IMR-90 (cell line): ENCODE results near the gene CHD2. TPM values are rescaled to one million over a fixed set of nuclear protein-coding genes. Genes with fewer than 3 reads are reported as not detected.

ENCODE experiments used
- ATAC-seq: fragments of 200-7000 bp; cut with Tn5 transposase; 2 replicates; pipeline ENCODE4 v1.9.1; 2020; ENCODE audit warnings: low read depth, mild to moderate bottlenecking, moderate library complexity
- BruUV-seq: library from RNA; stranded (reverse); fragments of 400-500 nt; replicated peaks from 2 replicates; lab custom pipeline; 2021; lab: Mats Ljungman, UMichigan
- CTCF ChIA-PET: fragments of 300-600 bp; formaldehyde crosslinking; extraction: SDS; loops from one replicate; lab custom pipeline; 2021; ENCODE audit warnings: antibody characterized with exemption; lab: Yijun Ruan, JAX
- POLR2A ChIA-PET: fragments of 300-600 bp; sonication (Branson Sonifier 250); formaldehyde crosslinking; loops from one replicate; lab custom pipeline; 2022; ENCODE audit warnings: antibody characterized with exemption; ENCODE audit not compliant: unreplicated experiment; lab: Charles Lee
- DNase-seq: peaks from one replicate; pipeline ENCODE4 v3.0.0; 2013
- H2AFZ ChIP-seq: replicated peaks from 2 replicates; pipeline ENCODE3; 2013; ENCODE audit warnings: low read length, mild to moderate bottlenecking; ENCODE audit not compliant: poor library complexity
- H2AK5ac ChIP-seq: 2 replicates; pipeline ENCODE4 v1.6.1; 2013; ENCODE audit warnings: low read depth, low read length, inconsistent platforms
- H2AK9ac ChIP-seq: replicated peaks from 2 replicates; pipeline ENCODE3; 2013; ENCODE audit warnings: mild to moderate bottlenecking, low read depth, low read length, moderate library complexity; ENCODE audit not compliant: poor library complexity
- H2BK120ac ChIP-seq: 2 replicates; pipeline ENCODE4 v1.6.1; 2013; ENCODE audit warnings: low read depth, low read length, inconsistent platforms
- H2BK15ac ChIP-seq: 3 replicates; pipeline ENCODE4 v1.6.1; 2013; ENCODE audit warnings: low read depth, low read length, inconsistent platforms
- H2BK20ac ChIP-seq: 2 replicates; pipeline ENCODE4 v1.6.1; 2013; ENCODE audit warnings: low read depth, mild to moderate bottlenecking, inconsistent platforms, low read length, moderate library complexity
- H2BK5ac ChIP-seq: 2 replicates; pipeline ENCODE4 v1.6.1; 2013; ENCODE audit warnings: mild to moderate bottlenecking, low read depth, low read length, inconsistent platforms; ENCODE audit not compliant: poor library complexity, severe bottlenecking
- H3K14ac ChIP-seq: replicated peaks from 2 replicates; pipeline ENCODE4 v1.6.1; 2013; ENCODE audit warnings: low read depth, low read length, inconsistent platforms
- H3K18ac ChIP-seq: 2 replicates; pipeline ENCODE4 v1.6.1; 2013; ENCODE audit warnings: low read depth, low read length, control low read depth
- H3K23ac ChIP-seq: 2 replicates; pipeline ENCODE4 v1.6.1; 2013; ENCODE audit warnings: low read depth, low read length, inconsistent platforms
- H3K27ac ChIP-seq: 2 replicates; pipeline ENCODE4 v1.5.1; 2013; ENCODE audit warnings: mild to moderate bottlenecking, control low read depth, low read length; ENCODE audit not compliant: insufficient read depth
- H3K27me3 ChIP-seq: 2 replicates; pipeline ENCODE4 v1.6.1; 2013; ENCODE audit warnings: low read length; ENCODE audit not compliant: control insufficient read depth, insufficient read depth
- H3K36me3 ChIP-seq: 2 replicates; pipeline ENCODE4 v1.6.1; 2013; ENCODE audit warnings: low read length, mixed read lengths; ENCODE audit not compliant: control insufficient read depth, insufficient read depth
- H3K4ac ChIP-seq: 2 replicates; pipeline ENCODE4 v1.6.1; 2013; ENCODE audit warnings: low read depth, low read length, inconsistent platforms
- H3K4me1 ChIP-seq: 2 replicates; pipeline ENCODE4 v1.6.1; 2013; ENCODE audit warnings: low read length, mixed read lengths; ENCODE audit not compliant: control insufficient read depth, insufficient read depth
- H3K4me2 ChIP-seq: 2 replicates; pipeline ENCODE4 v1.6.1; 2013; ENCODE audit warnings: low read depth, mild to moderate bottlenecking, control low read depth, low read length, moderate library complexity
- H3K4me3 ChIP-seq: 2 replicates; pipeline ENCODE4 v1.5.1; 2013; ENCODE audit warnings: low read depth, mild to moderate bottlenecking, control low read depth, low read length, moderate library complexity; ENCODE audit not compliant: insufficient read depth
- H3K56ac ChIP-seq: 2 replicates; pipeline ENCODE4 v1.6.1; 2013; ENCODE audit warnings: low read length, inconsistent platforms; ENCODE audit not compliant: insufficient read depth; ENCODE audit errors: extremely low read depth
- H3K79me1 ChIP-seq, 2 experiments: 2 replicates each; pipeline ENCODE4 v1.6.1; 2013; ENCODE audit warnings: low read length in 2 of 2, inconsistent platforms in 1 of 2, low read depth in 1 of 2
- H3K9ac ChIP-seq: 2 replicates; pipeline ENCODE4 v1.6.1; 2013; ENCODE audit warnings: low read depth, low read length, control low read depth
- H3K9me1 ChIP-seq: 2 replicates; pipeline ENCODE4 v1.6.1; 2013; ENCODE audit warnings: low read length, inconsistent platforms; ENCODE audit not compliant: insufficient read depth
- H3K9me3 ChIP-seq: 2 replicates; pipeline ENCODE4 v1.6.1; 2013; ENCODE audit warnings: low read length; ENCODE audit not compliant: control insufficient read depth, insufficient read depth
- H4K20me1 ChIP-seq: 2 replicates; pipeline ENCODE4 v1.6.1; 2013; ENCODE audit warnings: low read length, inconsistent platforms; ENCODE audit not compliant: insufficient read depth
- H4K5ac ChIP-seq: 2 replicates; pipeline ENCODE4 v1.6.1; 2013; ENCODE audit warnings: mild to moderate bottlenecking, low read depth, low read length, control low read depth
- H4K8ac ChIP-seq, 2 experiments: 2 replicates each; pipeline ENCODE4 v1.6.1; 2013; ENCODE audit warnings: low read depth in 2 of 2, low read length in 2 of 2, control low read depth in 1 of 2, inconsistent platforms in 1 of 2
- H4K91ac ChIP-seq: 2 replicates; pipeline ENCODE4 v1.6.1; 2013; ENCODE audit warnings: low read depth, low read length, inconsistent platforms; ENCODE audit not compliant: insufficient read depth
- BHLHE40 ChIP-seq: fragments of 150-350 bp; IDR thresholded peaks from 2 replicates; pipeline ENCODE4 v1.6.1; 2016; ENCODE audit warnings: mild to moderate bottlenecking, low read depth, low read length
- CEBPB ChIP-seq: IDR thresholded peaks from 2 replicates; pipeline ENCODE4 v1.6.1; 2012; ENCODE audit warnings: low read depth, low read length, improper control_type of control experiment
- CHD1 ChIP-seq: IDR thresholded peaks from 2 replicates; pipeline ENCODE4 v1.6.1; 2012; ENCODE audit warnings: low read depth, low read length, improper control_type of control experiment
- FOS ChIP-seq: fragments of 150-350 bp; IDR thresholded peaks from 2 replicates; pipeline ENCODE4 v1.6.1; 2016; ENCODE audit warnings: low read depth, low read length
- MAFK ChIP-seq: IDR thresholded peaks from 2 replicates; pipeline ENCODE4 v1.6.1; 2012; ENCODE audit warnings: low read depth, low read length, improper control_type of control experiment
- MAZ ChIP-seq: IDR thresholded peaks from 2 replicates; pipeline ENCODE4 v1.6.1; 2012; ENCODE audit warnings: low read depth, mild to moderate bottlenecking, low read length, improper control_type of control experiment, moderate library complexity, borderline replicate concordance
- MXI1 ChIP-seq: IDR thresholded peaks from 2 replicates; pipeline ENCODE4 v1.6.1; 2012; ENCODE audit warnings: low read depth, mild to moderate bottlenecking, low read length, moderate library complexity, borderline replicate concordance
- NFE2L2 ChIP-seq: fragments of 150-350 bp; IDR thresholded peaks from 2 replicates; pipeline ENCODE4 v1.6.1; 2016; ENCODE audit warnings: low read depth, mild to moderate bottlenecking, low read length
- POLR2A ChIP-seq: IDR thresholded peaks from 2 replicates; pipeline ENCODE4 v1.6.1; 2012; ENCODE audit warnings: mild to moderate bottlenecking, low read depth, low read length
- RAD21 ChIP-seq: IDR thresholded peaks from 2 replicates; pipeline ENCODE4 v1.6.1; 2012; ENCODE audit warnings: low read length, improper control_type of control experiment
- RCOR1 ChIP-seq: IDR thresholded peaks from 2 replicates; pipeline ENCODE4 v1.6.1; 2012; ENCODE audit warnings: mild to moderate bottlenecking, low read length, improper control_type of control experiment; ENCODE audit not compliant: insufficient replicate concordance
- RFX5 ChIP-seq: IDR thresholded peaks from 2 replicates; pipeline ENCODE4 v1.8.0; 2012; ENCODE audit warnings: low read depth, mild to moderate bottlenecking, low read length, moderate library complexity
- SMC3 ChIP-seq: fragments of 150-350 bp; IDR thresholded peaks from 2 replicates; pipeline ENCODE4 v1.6.1; 2016; ENCODE audit warnings: low read depth, mild to moderate bottlenecking, antibody characterized with exemption, low read length, moderate library complexity
- WGBS, 2 experiments: methylation state at CpG; one replicate each; pipeline versions ENCODE4 v1.1.5 to v1.1.7; 2013; ENCODE audit warnings: missing lambda C conversion rate in 2 of 2; ENCODE audit not compliant: insufficient read length in 1 of 2; ENCODE audit errors: extremely low coverage in 2 of 2; 5-methylcytosine and 5-hydroxymethylcytosine counted together
- dilution Hi-C: fragments of 300-500 bp; cut with HindIII; formaldehyde crosslinking; loops from one replicate; pipeline ENCODE4 v1.14.3; 2018; ENCODE audit warnings: low sequenced_read_pairs; ENCODE audit not compliant: unreplicated experiment
- in situ Hi-C: fragments of 300-500 bp; cut with MboI; formaldehyde crosslinking; loops from 3 replicates; pipeline ENCODE4 v1.14.3; 2019; ENCODE audit warnings: low sequenced_read_pairs, inconsistent platforms, mixed read lengths
- intact Hi-C: fragments of 100-400 bp; cut with micrococcal nuclease; formaldehyde crosslinking; loops from 2 replicates; pipeline ENCODE4 v1.10.0; 2022
- polyA plus RNA-seq, 3 experiments: library from polyadenylated mRNA; depleted of rRNA; stranded (reverse); fragments of >200 nt; gene quantifications; 2 replicates each; pipeline ENCODE4 v1.2.3, GENCODE V29; 2012; ENCODE audit warnings: low replicate concordance in 1 of 3
- total RNA-seq: library from RNA; depleted of rRNA; stranded (reverse); fragments of >200 nt; gene quantifications from 2 replicates; pipeline ENCODE4 v1.2.3, GENCODE V29; 2012
- TF ChIP-seq, protein P1 (sequence below): conservative IDR thresholded peaks from 2 replicates; pipeline ENCODE4 v1.5.1; 2012; ENCODE audit warnings: mild to moderate bottlenecking, low read depth, low read length, improper control_type of control experiment
- TF ChIP-seq, protein P2 (sequence below): fragments of 150-350 bp; IDR thresholded peaks from 2 replicates; pipeline ENCODE4 v1.6.1; 2016; ENCODE audit warnings: low read depth, mild to moderate bottlenecking, low read length, moderate library complexity, borderline replicate concordance
- TF ChIP-seq, protein P3 (sequence below): fragments of 150-350 bp; IDR thresholded peaks from 2 replicates; pipeline ENCODE4 v1.6.1; 2017; ENCODE audit warnings: mild to moderate bottlenecking, antibody characterized with exemption, low read length, low read depth

The CHD2 gene
- total and polyA plus RNA-seq, 2 of the 4 experiments (the other 2 are of a cell fraction), result 44.9 to 64.7 TPM

DNA sequence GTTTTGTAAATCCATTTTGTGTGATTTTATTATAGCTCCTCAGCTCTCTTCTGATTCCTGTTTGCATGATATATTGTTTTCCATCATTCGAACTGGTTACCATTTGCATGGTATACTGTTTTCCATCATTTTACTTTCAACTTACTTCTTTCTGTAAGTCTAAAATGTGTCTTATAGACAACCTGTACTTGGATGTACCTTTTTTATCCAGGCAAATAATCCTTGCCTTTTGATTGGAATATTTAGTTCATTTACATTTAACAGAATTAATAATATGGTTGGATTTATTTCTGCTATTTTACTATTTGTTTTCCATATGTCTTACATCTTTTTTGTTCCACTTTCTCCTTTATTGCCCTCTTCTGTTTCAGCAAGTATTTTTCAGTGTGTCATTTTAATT is 62.8 kb downstream of the CHD2 start:
- intact Hi-C loops, result no loop called here
- Histone ChIP-seq H3K9me1 (0 out of 2 replicates have a peak, but pooled peaks cover 3% of the 10 kb centered on the region), H3K23ac (no peak overlapping the region), H4K8ac (no peak overlapping the region), H4K91ac (no peak overlapping the region), H4K5ac (no peak overlapping the region), H2AFZ (no peak overlapping the region), H2BK120ac (no peak overlapping the region), H3K56ac (no peak overlapping the region), H3K79me1 (peaks cover 17 to 45% of the 10 kb centered on the region in 2 experiments), H3K14ac (no peak overlapping the region), H2BK20ac (no peak overlapping the region), H3K4me3 (no peak overlapping the region), H3K9me3 (no peaks in the 10 kb centered on the region), H2AK5ac (no peak overlapping the region), H3K4ac (no peak overlapping the region), H3K9ac (no peak overlapping the region), H3K4me2 (no peak overlapping the region), H4K20me1 (peaks cover 26% of the 10 kb centered on the region), H3K36me3 (peaks cover 47% of the 10 kb centered on the region), H3K27me3 (no peaks in the 10 kb centered on the region), H2BK5ac (no peak overlapping the region), H2BK15ac (no peak overlapping the region), H3K4me1 (peaks cover 4% of the 10 kb centered on the region; the same call in 1 of the 2 replicates), H2AK9ac (no peak overlapping the region), H3K18ac (no peak overlapping the region), H3K27ac (no peak overlapping the region)
- ATAC-seq (no peak), DNase-seq (no peak)
- POLR2A ChIA-PET, result no interaction called here
- CTCF ChIA-PET, result no interaction called here
- no TSS peak for BruUV-seq
- no CpG with 5 or more reads among the region's 1 CpG for WGBS, 2 experiments
- dilution Hi-C loops, result no loop called here
- no peak for TF ChIP-seq SMC3
- no peak for TF ChIP-seq NFE2L2
- TF ChIP-seq, protein P1, sequence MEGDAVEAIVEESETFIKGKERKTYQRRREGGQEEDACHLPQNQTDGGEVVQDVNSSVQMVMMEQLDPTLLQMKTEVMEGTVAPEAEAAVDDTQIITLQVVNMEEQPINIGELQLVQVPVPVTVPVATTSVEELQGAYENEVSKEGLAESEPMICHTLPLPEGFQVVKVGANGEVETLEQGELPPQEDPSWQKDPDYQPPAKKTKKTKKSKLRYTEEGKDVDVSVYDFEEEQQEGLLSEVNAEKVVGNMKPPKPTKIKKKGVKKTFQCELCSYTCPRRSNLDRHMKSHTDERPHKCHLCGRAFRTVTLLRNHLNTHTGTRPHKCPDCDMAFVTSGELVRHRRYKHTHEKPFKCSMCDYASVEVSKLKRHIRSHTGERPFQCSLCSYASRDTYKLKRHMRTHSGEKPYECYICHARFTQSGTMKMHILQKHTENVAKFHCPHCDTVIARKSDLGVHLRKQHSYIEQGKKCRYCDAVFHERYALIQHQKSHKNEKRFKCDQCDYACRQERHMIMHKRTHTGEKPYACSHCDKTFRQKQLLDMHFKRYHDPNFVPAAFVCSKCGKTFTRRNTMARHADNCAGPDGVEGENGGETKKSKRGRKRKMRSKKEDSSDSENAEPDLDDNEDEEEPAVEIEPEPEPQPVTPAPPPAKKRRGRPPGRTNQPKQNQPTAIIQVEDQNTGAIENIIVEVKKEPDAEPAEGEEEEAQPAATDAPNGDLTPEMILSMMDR, result no peak
- no peak for TF ChIP-seq RAD21
- TF ChIP-seq RFX5, result no peak
- TF ChIP-seq FOS, result no peak
- TF ChIP-seq CHD1, result no peak
- TF ChIP-seq RCOR1, result no peak
- TF ChIP-seq MAZ, result no peak
- no peak for TF ChIP-seq POLR2A
- TF ChIP-seq MXI1, result no peak
- TF ChIP-seq CEBPB, result no peak
- no peak for TF ChIP-seq MAFK
- TF ChIP-seq BHLHE40, result no peak
- TF ChIP-seq, protein P2, sequence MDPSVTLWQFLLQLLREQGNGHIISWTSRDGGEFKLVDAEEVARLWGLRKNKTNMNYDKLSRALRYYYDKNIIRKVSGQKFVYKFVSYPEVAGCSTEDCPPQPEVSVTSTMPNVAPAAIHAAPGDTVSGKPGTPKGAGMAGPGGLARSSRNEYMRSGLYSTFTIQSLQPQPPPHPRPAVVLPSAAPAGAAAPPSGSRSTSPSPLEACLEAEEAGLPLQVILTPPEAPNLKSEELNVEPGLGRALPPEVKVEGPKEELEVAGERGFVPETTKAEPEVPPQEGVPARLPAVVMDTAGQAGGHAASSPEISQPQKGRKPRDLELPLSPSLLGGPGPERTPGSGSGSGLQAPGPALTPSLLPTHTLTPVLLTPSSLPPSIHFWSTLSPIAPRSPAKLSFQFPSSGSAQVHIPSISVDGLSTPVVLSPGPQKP, result no peak
- TF ChIP-seq, protein P3, sequence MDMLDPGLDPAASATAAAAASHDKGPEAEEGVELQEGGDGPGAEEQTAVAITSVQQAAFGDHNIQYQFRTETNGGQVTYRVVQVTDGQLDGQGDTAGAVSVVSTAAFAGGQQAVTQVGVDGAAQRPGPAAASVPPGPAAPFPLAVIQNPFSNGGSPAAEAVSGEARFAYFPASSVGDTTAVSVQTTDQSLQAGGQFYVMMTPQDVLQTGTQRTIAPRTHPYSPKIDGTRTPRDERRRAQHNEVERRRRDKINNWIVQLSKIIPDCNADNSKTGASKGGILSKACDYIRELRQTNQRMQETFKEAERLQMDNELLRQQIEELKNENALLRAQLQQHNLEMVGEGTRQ, result no peak
- in situ Hi-C loops, result no loop called here
